ENCODE results near the gene MRC2.

MRC2 gene

DNA sequence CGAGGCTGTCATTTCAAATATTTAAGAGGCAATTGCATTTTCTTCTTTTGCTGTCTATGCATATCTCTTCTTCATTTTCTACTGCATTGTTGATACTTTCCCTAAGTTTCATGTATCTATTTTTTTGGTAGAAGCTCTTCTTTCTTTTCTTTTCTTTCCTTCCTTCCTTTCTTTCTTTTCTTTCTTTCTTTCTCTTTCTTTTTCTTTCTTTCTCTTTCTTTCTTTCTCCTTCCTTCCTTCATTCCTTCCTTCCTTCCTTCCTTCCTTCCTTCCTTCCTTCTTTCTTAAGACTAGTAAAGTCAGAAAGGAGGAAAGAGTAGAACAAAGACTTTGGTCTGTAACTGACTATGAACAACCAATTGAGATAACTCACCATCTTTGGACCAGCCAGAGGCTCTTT, 33.9 kb downstream of the MRC2 start:
- DNase-seq (ENCODE audit: low read depth), result no peak

GRCh38 chr17:62662855-62663254, 35.4 kb downstream of the MRC2 start:
- DNase-seq (ENCODE audit: low read depth), result no peak

GRCh38 chr17:62663304-62663703, 35.8 kb downstream of the MRC2 start:
- DNase-seq (ENCODE audit: low read depth), result no peak

DNA sequence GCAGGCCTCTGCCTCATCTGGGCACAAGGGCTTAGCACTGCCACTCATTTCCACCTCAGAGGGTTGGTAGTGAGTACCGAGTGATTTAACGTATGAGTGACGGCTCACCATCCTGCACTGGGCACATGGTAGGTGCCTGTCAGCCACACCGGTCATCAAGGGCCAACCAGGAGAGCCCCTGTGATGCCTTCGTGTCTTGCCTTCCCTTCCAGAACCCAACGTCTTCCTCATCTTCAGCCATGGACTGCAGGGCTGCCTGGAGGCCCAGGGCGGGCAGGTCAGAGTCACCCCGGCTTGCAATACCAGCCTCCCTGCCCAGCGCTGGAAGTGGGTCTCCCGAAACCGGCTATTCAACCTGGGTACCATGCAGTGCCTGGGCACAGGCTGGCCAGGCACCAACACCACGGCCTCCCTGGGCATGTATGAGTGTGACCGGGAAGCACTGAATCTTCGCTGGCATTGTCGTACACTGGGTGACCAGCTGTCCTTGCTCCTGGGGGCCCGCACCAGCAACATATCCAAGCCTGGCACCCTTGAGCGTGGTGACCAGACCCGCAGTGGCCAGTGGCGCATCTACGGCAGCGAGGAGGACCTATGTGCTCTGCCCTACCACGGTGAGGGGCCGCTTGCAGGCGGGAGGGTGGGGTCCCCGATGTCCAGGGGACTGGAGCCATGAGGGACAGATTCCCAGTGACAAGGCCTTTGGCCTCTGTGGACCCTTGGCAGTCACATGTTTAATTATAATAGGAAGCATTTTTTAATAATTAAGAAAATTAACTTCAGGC, 37.1 kb downstream of the MRC2 start:
- no peak for DNase-seq (ENCODE audit: low read depth)

GRCh38 chr17:62665599-62665998, 38.1 kb downstream of the MRC2 start:
- no peak for DNase-seq (ENCODE audit: low read depth)

GRCh38 chr17:62666061-62666800, 38.8 kb downstream of the MRC2 start:
- DNase-seq (ENCODE audit: low read depth), result no peak

GRCh38 chr17:62666801-62667591, 39.5 kb downstream of the MRC2 start:
- DNase-seq (ENCODE audit: low read depth), result no peak

DNA sequence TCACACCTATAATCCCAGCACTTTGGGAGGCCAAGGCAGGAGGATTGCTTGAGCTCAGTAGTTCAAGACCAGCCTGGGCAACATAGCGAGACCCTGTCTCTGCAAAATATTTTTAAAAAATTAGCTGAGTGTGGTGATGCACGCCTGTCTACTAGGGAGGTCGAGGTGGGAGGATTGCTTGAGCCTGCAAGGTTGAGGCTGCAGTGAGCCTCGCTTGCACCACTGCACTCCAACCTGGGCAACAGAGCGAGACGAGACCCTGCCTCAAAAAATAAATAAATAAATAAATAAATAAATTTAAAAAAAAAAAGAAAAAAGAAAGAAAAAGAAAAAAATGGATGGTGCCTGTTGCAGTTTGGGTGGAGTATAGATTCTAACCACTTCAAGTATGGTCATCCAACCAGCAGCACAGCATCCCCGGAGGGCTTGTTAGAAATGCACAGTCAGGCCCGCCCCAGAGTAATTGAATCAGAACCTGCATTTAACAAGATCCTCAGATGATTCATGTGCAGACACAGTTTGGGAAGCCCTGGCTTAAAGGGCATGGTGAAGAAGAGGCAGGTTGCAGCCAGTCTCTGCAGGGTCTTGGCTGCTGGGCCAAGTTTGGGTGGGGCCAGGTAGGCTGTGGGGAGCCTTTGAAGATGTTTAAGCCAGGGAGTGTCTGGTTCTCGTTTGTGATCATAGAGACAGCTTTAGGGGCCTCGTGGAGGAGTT, 40.8 kb downstream of the MRC2 start:
- DNase-seq (ENCODE audit: low read depth), result no peak

DNA sequence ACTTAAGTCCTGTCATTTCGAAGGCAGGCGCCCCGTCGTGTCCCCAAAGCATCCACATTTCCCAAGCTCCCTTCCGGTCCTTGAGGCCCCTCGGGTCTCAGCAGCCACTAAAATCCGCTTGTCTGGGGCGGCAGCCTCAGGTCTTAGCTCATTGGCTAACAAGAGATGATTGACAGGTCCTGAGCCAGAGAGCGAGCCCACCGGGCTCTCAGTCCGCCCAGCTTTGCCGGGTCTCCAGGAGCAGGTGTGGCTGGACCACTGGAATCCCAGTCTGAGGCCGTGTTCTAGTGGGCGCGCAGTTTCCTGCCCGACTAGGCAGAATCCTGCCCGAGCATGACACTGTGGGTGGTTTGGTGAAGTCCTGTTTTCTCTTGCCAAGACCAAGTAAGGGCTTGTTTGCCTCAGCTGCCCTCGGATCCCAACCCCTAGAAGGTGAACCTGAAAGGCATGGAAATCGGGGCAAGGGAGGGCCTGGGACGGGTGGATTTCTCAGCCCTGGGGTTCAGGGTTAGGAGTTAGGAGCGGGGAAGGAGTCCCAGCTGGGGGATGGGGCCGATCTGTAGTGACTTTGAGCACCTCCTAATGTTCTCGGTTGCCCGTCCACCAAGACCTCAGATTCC, 42.8 kb downstream of the MRC2 start:
- DNase-seq (ENCODE audit: low read depth), result no peak

DNA sequence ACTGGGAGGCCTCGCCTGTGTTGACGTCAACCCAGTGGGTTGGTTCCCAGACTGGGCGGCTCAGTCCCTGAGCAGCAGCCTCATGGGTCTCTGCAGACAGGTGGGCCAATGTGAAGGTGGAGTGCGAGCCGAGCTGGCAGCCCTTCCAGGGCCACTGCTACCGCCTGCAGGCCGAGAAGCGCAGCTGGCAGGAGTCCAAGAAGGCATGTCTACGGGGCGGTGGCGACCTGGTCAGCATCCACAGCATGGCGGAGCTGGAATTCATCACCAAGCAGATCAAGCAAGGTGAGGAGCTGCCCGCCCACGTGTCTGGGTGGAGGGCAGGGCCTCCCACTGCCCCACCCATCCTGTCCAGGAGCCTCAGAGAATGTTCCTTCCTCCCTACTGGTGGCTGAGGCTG, 44.1 kb downstream of the MRC2 start:
- DNase-seq (ENCODE audit: low read depth), result no peak

- no peak for DNase-seq (ENCODE audit: low read depth)
Measured at GRCh38 chr17:62672957-62673356, 45.5 kb downstream of the MRC2 start.

GRCh38 chr17:62673614-62674362, 46.3 kb downstream of the MRC2 start:
- DNase-seq (ENCODE audit: low read depth), result no peak

DNA sequence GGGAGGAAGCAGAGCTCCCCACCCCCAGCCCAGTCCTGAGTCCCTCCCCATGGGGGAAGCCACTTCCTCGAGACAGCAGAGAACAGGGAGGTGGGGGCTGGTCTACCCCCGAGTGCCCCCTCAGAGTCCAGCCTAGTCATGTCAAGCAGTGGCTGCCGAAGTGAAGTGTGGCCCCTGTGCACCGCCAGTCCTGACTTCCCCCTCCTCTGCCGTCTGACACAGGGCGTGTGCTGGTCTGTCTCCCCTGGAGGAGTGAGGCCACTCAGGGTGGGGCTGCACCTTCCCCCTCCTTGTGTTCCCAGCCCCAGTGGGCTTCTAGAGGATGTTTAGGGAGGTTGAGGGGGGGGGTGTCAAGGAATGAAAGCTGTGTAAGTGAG, 46.9 kb downstream of the MRC2 start:
- no peak for DNase-seq (ENCODE audit: low read depth)

DNA sequence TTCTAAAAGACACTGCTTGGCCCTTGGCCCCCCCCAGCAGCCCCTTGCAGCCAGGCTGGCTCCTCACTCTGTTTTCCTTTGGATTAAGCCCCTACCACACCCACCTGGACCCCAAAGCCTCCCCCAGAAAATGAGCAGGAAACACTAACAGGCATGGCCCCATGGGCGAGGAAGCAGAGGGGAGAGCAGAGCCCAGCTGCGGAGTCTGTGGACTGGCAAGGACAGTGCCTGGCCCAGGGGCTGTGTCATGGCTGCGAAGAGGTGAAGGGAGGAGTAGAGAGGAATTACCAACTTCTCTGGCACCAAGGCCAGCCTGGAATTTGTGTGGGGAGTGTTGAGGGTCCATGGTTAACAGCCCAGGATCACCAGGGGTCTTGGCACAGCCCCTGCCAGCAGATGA, 47.4 kb downstream of the MRC2 start:
- no peak for DNase-seq (ENCODE audit: low read depth)

GRCh38 chr17:62675260-62675659, 47.8 kb downstream of the MRC2 start:
- DNase-seq (ENCODE audit: low read depth), result no peak

DNA sequence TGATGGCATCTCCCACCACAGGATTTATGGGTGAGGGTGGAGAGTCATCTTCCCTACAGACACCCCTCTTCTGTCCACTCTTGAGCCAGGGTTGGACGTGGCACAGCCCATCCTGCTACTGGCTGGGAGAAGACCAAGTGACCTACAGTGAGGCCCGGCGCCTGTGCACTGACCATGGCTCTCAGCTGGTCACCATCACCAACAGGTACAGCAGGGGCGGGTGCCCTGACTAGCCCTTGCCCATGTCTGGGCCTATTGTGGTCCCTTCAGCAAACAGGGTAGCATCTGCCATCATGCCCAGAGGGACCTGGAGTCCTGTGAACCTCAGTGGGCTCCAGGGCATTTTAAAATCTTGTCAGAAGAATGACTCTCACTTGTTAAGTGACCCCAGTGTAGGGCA, 48.2 kb downstream of the MRC2 start:
- DNase-seq (ENCODE audit: low read depth), result no peak

DNA sequence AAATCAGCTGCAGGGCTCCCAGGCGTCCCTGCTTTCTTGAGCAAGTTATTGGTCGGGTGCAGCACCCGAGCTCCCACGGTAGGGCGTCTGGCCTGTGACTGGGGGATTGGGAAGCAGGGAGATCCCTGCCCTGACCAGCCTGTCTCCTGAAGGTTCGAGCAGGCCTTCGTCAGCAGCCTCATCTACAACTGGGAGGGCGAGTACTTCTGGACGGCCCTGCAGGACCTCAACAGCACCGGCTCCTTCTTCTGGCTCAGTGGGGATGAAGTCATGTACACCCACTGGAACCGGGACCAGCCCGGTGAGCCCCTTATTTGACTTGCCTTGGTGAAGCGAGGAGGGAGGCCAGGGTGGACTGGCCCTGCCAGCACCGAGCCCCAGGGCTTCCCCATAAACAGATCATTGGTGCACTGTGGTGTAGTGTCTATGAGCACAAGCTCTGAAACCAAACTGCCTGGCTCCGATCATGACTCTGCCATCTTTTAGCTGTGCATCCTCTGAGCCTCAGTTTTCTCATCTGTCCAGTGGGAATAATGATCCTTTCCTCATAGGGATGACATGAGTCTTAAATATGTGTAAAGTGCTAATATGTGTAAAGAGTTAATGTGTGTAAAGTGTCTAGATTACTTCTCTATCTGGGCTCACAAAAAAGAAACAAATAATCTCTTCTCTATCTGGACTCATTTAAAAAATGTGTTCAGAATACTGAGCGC, 48.9 kb downstream of the MRC2 start:
- DNase-seq (ENCODE audit: low read depth), result no peak

GRCh38 chr17:62676952-62677596, 49.6 kb downstream of the MRC2 start:
- no peak for DNase-seq (ENCODE audit: low read depth)

GRCh38 chr17:62678214-62678919, 50.9 kb downstream of the MRC2 start:
- no peak for DNase-seq (ENCODE audit: low read depth)

Measured in stimulated activated CD8-positive, alpha-beta memory T cell treated with anti-CD3 and anti-CD28 coated beads, Interleukin-7, amount 100 ng/mL, for 24 hours (primary cell).